K562 (cell line): ENCODE measurements around the gene DAB1. TPM values are rescaled to one million over a fixed set of nuclear protein-coding genes. Genes with fewer than 3 reads are reported as not detected.

Source experiments
- ZNF318 ChIP-seq, 2 experiments: fragments of 450-650 bp; IDR thresholded peaks; 2 replicates each; pipeline ENCODE4 v1.6.1; 2016; ENCODE audit warnings: mild to moderate bottlenecking in 2 of 2, borderline replicate concordance in 1 of 2, low read depth in 1 of 2, moderate library complexity in 1 of 2
- polyA plus RNA-seq, 8 experiments: library from polyadenylated mRNA; depleted of rRNA in 4 of 8; stranded (reverse) in 5 of 8; unstranded in 3 of 8; fragments of >200 nt; fragmentation: Nextera tagmentation in 2 of 8; fragmentation: Illumina TruSeq in 1 of 8; extraction: Ambion mirVana in 2 of 8; extraction: Trizol in 1 of 8; gene quantifications; 2 replicates each; pipeline versions ENCODE4 v1.2.1 to v1.2.3, GENCODE V29; 2011 to 2014; ENCODE audit warnings: inconsistent platforms in 1 of 8, missing spikeins in 1 of 8
- total RNA-seq, 7 experiments: library from RNA; depleted of rRNA in 6 of 7; stranded (reverse); fragments of >200 nt in 6 of 7; fragmentation: Illumina TruSeq in 2 of 7; extraction: Trizol in 2 of 7; gene quantifications; 2 replicates each; pipeline versions ENCODE4 v1.2.1 to v1.2.3, GENCODE V29; 2011 to 2021; ENCODE audit warnings: low replicate concordance in 1 of 7

Gene DAB1
- total and polyA plus RNA-seq, 9 of the 15 experiments (the other 6 are each of a cell fraction or from before 2014, with no cell fraction given): not detected

GRCh38 chr1:57102561-57103326 is 321.1 kb downstream of the DAB1 start (continued):
- TF ChIP-seq ZNF318 (IDR thresholded peaks at IDR 0.05; ENCODE audit: borderline replicate concordance in 1 of 2, low read depth in 1 of 2): no peak
- TF ChIP-seq, all 486 proteins: peak for 0
